ENCODE measurements around the gene LRRFIP1. TPM values are rescaled to one million over a fixed set of nuclear protein-coding genes. Genes with fewer than 3 reads are reported as not detected.

The LRRFIP1 gene, protein sequence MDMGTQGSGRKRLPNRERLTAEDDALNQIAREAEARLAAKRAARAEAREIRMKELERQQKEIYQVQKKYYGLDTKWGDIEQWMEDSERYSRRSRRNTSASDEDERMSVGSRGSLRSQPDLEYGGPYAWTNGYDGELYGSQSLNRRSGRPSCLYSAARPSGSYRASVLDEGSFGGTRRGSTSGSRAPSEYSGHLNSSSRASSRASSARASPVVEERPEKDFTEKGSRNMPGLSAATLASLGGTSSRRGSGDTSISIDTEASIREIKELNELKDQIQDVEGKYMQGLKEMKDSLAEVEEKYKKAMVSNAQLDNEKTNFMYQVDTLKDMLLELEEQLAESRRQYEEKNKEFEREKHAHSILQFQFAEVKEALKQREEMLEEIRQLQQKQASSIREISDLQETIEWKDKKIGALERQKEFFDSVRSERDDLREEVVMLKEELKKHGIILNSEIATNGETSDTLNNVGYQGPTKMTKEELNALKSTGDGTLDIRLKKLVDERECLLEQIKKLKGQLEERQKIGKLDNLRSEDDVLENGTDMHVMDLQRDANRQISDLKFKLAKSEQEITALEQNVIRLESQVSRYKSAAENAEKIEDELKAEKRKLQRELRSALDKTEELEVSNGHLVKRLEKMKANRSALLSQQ
- total RNA-seq (100 to 1,000 TPM; 157 to 161 TPM), total RNA-seq (124 to 748 (median 309) reads per million in 172 experiments)
- polyA plus RNA-seq (2013, experiment 1 of 2): 154 TPM
- polyA plus RNA-seq (2013, experiment 2 of 2): 166 TPM

DNA sequence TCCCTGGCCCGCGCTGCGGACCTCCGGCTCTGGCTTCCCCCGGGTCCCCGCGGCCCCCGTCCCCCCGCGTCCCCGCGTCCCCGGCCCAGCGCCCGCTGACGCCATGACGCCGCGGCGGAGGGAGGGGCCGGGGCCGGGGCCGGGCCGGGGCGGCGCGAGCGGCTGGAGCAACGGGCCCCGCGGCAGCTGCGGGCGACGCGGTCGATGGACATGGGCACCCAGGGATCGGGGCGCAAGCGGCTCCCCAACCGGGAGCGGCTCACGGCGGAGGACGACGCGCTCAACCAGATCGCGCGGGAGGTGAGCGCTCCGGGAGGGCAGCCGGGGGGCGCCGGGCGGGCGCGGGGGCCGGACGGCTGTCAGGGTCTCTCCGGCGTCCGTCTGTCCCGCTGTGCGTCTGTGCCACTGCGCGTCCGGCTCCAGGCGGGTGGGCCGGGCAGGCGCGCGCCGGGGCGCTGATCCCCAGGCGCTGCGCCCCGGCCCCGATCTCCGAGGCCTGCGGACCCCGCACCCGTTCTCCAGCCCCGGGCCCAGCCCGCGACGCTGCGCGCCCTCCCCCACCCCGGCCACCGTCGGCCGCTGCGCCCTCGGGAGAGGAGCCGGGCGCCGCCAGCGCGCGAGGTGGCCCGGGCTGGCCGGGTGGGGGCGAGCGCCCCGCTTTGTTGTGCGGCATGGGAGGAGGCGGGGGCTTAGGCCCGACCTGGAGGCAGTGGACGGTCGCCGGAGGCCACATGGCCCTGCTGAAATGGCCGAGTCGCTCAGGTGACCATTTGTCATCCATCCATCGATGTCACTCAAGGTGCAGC lies at the start of gene LRRFIP1:
Gene LRRFIP1, plus strand, starts transcription at position 147 of the 806 bp plus-strand sequence. Its CDS starts 58 bp downstream, at position 205.
- intact Hi-C loops (cut with DNase I, micrococcal nuclease): loop anchor here in 1 of 2 experiments (5.0 kb wide), 1 partner anchor 35 kb away; no protein-coding TSS in a partner anchor
- POLR2A ChIA-PET: no interaction called here

DNA sequence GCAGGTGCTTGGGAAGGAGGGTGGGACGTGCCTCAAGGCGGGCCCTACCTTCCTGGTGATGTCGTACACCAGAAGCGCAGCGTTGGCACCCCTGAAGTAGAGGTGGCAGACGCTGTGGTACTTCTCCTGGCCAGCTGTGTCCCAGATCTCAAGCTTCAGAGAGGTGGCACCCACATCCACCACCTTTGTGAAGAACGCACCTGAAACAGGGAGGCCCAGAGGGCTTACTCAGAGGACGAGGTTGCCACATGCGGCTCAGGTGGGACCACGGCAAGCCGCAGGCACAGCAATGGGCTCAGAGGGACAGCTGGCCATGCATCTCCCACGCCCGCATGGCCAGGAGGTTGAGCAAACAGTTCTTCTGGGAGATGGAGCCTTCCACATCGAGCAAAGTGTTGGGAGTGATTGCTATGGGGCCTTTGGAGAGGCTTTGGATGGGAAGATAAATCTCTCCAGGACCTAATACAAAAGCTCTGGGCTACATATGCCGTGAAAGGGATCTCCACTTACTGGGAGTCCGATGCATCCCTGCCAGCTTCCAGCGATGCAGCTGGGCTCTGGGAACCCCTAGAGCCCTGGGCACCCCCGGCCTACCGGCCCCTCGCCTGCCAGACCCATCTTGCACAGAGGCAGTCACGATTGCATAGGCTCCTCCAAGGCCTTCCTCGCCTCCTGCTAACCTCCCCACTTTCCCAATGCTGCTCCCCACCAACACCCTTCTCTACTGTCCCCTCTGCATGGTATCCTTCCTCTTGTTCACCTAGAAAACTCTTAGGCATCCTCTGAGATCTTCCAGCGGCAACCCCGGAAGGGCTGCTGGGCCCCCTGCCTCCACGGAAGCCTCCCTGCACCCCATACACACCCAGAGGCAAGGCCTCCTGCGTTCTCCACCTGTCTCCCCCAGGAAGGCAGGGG lies 49.2 kb upstream of the LRRFIP1 start:
- Histone ChIP-seq H3K4me3 (ENCODE audit: low read length) (no peak overlapping the region), H3K36me3 (ENCODE audit: insufficient read depth, low read length) (no peaks in the 10 kb centered on the region), H3K27me3 (ENCODE audit: control insufficient read depth in 1 of 2, insufficient read depth in 2 of 2, low read length in 2 of 2) (peaks cover 0 to 4% of the 10 kb centered on the region in 2 experiments), H3K4me1 (ENCODE audit: insufficient read depth, low read length) (peaks cover 7% of the 10 kb centered on the region), H3K27ac (ENCODE audit: low read depth in 1 of 2, low read length in 2 of 2) (no peak overlapping the region), H3K9me3 (ENCODE audit: control insufficient read depth in 1 of 2, insufficient read depth in 1 of 2, low read length in 2 of 2) (no peaks in the 10 kb centered on the region)
- no peak for ATAC-seq (ENCODE audit: poor library complexity)
- ChIA-PET CTCF (interaction anchor here (1.2 kb wide), 1 partner anchor 65 kb away, joined by 4 read pairs; no protein-coding TSS in a partner anchor), POLR2A (no interaction called here)
- Mint-ChIP-seq H3K4me1 (ENCODE audit: low read depth) (peaks cover 4% of the 10 kb centered on the region), H3K9me3 (no peaks in the 10 kb centered on the region), H3K36me3 (ENCODE audit: low read depth) (no peaks in the 10 kb centered on the region), H3K27me3 (peaks cover 3% of the 10 kb centered on the region), H3K27ac (no peak overlapping the region), H3K4me3 (no peak overlapping the region)
- DNase-seq: no peak
- TF ChIP-seq, protein P1, sequence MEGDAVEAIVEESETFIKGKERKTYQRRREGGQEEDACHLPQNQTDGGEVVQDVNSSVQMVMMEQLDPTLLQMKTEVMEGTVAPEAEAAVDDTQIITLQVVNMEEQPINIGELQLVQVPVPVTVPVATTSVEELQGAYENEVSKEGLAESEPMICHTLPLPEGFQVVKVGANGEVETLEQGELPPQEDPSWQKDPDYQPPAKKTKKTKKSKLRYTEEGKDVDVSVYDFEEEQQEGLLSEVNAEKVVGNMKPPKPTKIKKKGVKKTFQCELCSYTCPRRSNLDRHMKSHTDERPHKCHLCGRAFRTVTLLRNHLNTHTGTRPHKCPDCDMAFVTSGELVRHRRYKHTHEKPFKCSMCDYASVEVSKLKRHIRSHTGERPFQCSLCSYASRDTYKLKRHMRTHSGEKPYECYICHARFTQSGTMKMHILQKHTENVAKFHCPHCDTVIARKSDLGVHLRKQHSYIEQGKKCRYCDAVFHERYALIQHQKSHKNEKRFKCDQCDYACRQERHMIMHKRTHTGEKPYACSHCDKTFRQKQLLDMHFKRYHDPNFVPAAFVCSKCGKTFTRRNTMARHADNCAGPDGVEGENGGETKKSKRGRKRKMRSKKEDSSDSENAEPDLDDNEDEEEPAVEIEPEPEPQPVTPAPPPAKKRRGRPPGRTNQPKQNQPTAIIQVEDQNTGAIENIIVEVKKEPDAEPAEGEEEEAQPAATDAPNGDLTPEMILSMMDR (IDR thresholded peaks at IDR 0.05): no peak
- intact Hi-C loops (cut with DNase I, micrococcal nuclease): loop anchor here (10.0 kb wide), 2 partner anchors 153 to 1233 kb away; no protein-coding TSS in a partner anchor

More for the DNA sequence above, at the start of gene LRRFIP1:
- peak in 7 of 14 experiments; percentile 8 to 45 (median 30) for DNase-seq
- H3K27me3 Mint-ChIP-seq: peaks cover 20% of the 10 kb centered on the region
- no peaks in the 10 kb centered on the region for H3K9me3 Mint-ChIP-seq
- peak within 1 kb of the TSS; percentile 93 for H3K4me3 Mint-ChIP-seq
- peak within 1 kb of the TSS; percentile 46 for H3K4me3 ChIP-seq (ENCODE audit: low read length)
- no peaks in the 10 kb centered on the region for H3K9me3 ChIP-seq (ENCODE audit: control insufficient read depth in 1 of 2, insufficient read depth in 1 of 2, low read length in 2 of 2)
- TF ChIP-seq, protein P1 (IDR thresholded peaks at IDR 0.05): no peak
- CTCF ChIA-PET: no interaction called here
- peak; percentile 68 for ATAC-seq (ENCODE audit: poor library complexity)
- H3K4me1 Mint-ChIP-seq (ENCODE audit: low read depth): peaks cover 39% of the 10 kb centered on the region
- peaks cover 20% of the 10 kb centered on the region for H3K4me1 ChIP-seq (ENCODE audit: insufficient read depth, low read length)
- no peaks in the 10 kb centered on the region for H3K36me3 ChIP-seq (ENCODE audit: insufficient read depth, low read length)
- no peak within 1 kb of the TSS for H3K27ac ChIP-seq (ENCODE audit: low read depth in 1 of 2, low read length in 2 of 2)
- no peaks in the 10 kb centered on the region for H3K36me3 Mint-ChIP-seq (ENCODE audit: low read depth)
- H3K27me3 ChIP-seq (ENCODE audit: control insufficient read depth in 1 of 2, insufficient read depth in 2 of 2, low read length in 2 of 2): peaks cover 7 to 9% of the 10 kb centered on the region in 2 experiments
- peak within 1 kb of the TSS; percentile 78 for H3K27ac Mint-ChIP-seq

Data from CD4-positive, alpha-beta T cell (primary cell).